HCT116 (cell line): ENCODE measurements around the gene HLA-DPB1.

Experiments
- CEBPB ChIP-seq: IDR thresholded peaks from 2 replicates; pipeline ENCODE4 v1.6.1; 2012; ENCODE audit warnings: low read depth
- CTCF ChIP-seq, 3 experiments: fragments of 200-600 bp in 1 of 3; sonication (generic) in 1 of 3; IDR thresholded peaks in 2 of 3; conservative IDR thresholded peaks in 1 of 3; 2 replicates each; pipeline ENCODE4 v1.5.1; 2012 to 2017; ENCODE audit warnings: low read depth in 2 of 3, low read length in 2 of 3, antibody characterized with exemption in 1 of 3, borderline replicate concordance in 1 of 3, control low read depth in 1 of 3, mild to moderate bottlenecking in 1 of 3, mixed read lengths in 1 of 3, mixed run types in 1 of 3, moderate library complexity in 1 of 3; ENCODE audit not compliant: insufficient read depth in 1 of 3
- EZH2 ChIP-seq: fragments of 200-600 bp; sonication (generic); IDR thresholded peaks from 2 replicates; pipeline ENCODE4 v1.6.1; 2017; ENCODE audit warnings: antibody characterized with exemption, mixed run types
- TF ChIP-seq, protein P1 (sequence below): IDR thresholded peaks from 2 replicates; pipeline ENCODE4 v1.6.1; 2011; ENCODE audit warnings: mild to moderate bottlenecking, low read length, moderate library complexity; ENCODE audit not compliant: insufficient replicate concordance; ENCODE audit errors: extremely low read depth

- TF ChIP-seq EZH2: no peak
- peak; percentile 78 to 93 (median 89) for TF ChIP-seq CTCF (IDR thresholded peaks at IDR 0.05 in 2 of 3, conservative IDR thresholded peaks at IDR 0.05 in 1 of 3; ENCODE audit: borderline replicate concordance in 1 of 3, insufficient read depth in 1 of 3, low read depth in 2 of 3, low read length in 2 of 3)
- TF ChIP-seq CEBPB: no peak
- TF ChIP-seq, protein P1, sequence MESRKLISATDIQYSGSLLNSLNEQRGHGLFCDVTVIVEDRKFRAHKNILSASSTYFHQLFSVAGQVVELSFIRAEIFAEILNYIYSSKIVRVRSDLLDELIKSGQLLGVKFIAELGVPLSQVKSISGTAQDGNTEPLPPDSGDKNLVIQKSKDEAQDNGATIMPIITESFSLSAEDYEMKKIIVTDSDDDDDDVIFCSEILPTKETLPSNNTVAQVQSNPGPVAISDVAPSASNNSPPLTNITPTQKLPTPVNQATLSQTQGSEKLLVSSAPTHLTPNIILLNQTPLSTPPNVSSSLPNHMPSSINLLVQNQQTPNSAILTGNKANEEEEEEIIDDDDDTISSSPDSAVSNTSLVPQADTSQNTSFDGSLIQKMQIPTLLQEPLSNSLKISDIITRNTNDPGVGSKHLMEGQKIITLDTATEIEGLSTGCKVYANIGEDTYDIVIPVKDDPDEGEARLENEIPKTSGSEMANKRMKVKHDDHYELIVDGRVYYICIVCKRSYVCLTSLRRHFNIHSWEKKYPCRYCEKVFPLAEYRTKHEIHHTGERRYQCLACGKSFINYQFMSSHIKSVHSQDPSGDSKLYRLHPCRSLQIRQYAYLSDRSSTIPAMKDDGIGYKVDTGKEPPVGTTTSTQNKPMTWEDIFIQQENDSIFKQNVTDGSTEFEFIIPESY: no peak
Observed at GRCh38 chr6:33091957-33092356, 16.2 kb downstream of the HLA-DPB1 start.
